Activated CD4-positive, alpha-beta T cell treated with anti-CD3 and anti-CD28 coated beads, Interleukin-2, amount 50 U/mL, for 16 hours (primary cell): Measurements from ENCODE around the gene FECH.
"Not testable (repeated sequence)": the region's sequence is repeated elsewhere in the genome, so short reads cannot be mapped to it uniquely, and the experiment has no call there.

Experiments
- DNase-seq: peaks from one replicate; pipeline ENCODE4 v3.0.0-alpha.2; 2020

The FECH gene

GRCh38 chr18:57586251-57587049, at the start of gene FECH:
Gene FECH, minus strand, starts transcription at chr18:57586702. Its CDS starts 82 bp downstream, at chr18:57586620.
- peak; percentile 67 for DNase-seq

DNA sequence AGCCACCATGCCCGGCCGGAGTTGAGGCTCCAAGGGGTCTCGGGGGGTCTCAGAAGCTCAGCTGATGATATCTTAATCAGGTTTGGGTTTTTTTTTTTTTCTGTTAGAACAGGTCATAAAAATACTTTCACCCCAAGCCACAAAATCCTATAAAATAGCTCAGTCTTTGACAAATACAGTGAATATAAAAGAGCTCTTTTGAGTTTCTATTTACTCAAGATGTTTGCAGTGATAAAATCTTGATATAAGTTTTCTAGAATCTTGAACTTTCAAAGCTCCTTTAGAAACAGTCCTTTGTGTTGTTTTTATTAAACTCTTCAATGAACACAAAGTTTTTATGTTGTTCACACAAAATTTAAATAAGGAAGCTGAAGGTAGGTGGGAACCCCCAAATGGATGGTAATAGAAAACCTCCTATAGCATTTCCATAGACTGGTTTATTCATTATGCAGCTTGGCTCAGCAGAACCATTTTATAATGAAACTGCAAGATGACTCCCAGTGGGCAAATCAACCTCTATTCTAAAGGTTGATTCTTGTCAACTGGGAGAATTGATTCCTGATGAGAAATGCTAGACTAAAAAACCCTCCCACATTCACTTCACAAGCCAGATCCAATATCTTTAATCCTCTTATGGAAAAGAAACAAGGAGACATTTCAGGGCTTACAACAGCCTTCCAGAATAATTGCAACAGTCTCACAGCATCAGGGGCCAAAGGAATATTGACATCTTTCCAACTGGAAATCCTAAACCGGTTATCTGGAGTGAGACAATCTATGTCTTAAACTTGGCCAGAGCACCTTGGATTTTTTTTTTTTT, 48.7 kb upstream of the FECH start:
- no peak for DNase-seq

DNA sequence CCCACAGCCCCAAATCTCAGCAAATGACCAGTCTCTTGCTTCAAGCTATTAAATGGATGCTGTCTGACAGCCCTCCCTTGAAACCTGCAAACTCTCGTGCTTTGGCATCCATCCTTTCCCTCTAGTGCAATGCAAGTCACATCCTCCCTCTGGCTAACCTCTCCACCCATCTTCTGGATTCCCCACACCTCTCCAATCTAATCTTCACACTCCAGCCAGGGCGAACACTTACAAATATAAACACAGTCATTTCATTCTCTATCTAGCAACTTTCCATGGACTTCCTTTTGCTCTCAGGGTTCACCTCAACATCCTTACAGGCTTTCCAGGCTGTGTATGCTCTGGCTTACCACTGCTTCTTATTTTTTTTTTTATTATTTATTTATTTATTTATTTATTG, 45.2 kb upstream of the FECH start:
- DNase-seq = no peak

GRCh38 chr18:57630754-57631595, 44.5 kb upstream of the FECH start:
- no peak for DNase-seq

DNA sequence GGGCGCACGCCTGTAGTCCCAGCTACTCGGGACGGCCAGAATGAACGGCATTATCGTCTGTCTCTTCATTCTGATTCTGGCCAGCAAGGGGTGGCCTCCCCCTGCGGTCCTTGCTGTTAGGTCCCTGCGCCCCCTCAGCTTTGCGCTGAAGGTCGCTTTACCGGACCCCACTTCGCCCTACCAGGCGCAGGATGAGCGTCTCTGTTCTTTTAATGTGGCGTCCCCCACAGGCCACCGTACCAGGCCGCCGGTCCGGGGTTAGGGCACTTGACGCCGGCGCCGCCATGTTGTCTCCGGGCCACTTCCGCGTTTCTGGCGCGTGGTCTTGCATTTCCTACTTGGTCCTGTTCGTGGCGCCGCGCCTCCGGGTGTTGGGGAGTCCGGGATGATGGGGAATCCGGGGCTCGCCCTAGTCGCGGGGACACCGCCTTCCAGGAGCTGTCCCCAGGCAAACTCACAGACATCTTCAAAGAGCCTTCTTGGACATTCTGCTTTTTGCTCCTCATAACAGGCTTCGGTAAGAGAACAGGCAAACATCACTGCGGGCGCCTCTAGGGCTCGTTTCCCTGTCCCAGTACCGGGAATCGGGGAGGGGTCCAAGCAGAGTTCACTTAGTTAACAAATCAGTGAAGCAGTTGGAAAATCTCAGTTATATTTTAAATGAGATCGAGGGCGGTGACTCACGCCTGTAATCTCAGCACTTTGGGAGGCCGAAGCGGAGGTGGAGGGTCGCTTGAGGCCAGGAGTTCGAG, 43.7 kb upstream of the FECH start:
- peak; percentile 95 for DNase-seq

GRCh38 chr18:57629422-57629821, 42.9 kb upstream of the FECH start:
- no peak for DNase-seq

- DNase-seq = no peak
These were observed 41.0 kb upstream of the FECH start for GRCh38 chr18:57627488-57627887.

DNA sequence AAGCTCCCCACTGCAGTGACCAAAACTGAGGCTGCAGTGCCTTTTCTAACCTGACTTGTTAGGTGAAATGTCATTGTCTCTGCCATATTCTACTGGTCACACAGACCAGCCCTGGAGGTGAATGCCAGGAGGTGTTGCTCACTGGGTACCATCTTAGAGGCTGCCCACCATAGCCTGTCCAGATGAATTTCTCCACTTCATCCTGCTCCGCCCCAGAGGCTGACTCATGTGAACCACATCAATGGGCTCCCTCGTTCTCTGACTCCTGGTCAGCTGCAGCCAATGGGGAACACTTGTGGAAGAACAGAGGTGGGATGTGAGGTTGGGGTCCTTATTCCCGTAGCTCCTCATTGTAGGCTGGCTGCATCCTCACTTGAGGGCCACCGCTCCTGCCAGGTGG, 38.5 kb upstream of the FECH start:
- DNase-seq = no peak

GRCh38 chr18:57621246-57621604, 34.7 kb upstream of the FECH start:
- DNase-seq = no peak

- no peak for DNase-seq
These were observed 33.4 kb upstream of the FECH start for GRCh38 chr18:57619876-57620275.

GRCh38 chr18:57618910-57619309, 32.4 kb upstream of the FECH start:
- DNase-seq = no peak

- DNase-seq = no peak
These were observed 17.4 kb upstream of the FECH start for GRCh38 chr18:57603871-57604270.

GRCh38 chr18:57595347-57595746, 8.8 kb upstream of the FECH start:
- no peak for DNase-seq

GRCh38 chr18:57592716-57593115, 6.2 kb upstream of the FECH start:
- DNase-seq = not testable (repeated sequence)

DNA sequence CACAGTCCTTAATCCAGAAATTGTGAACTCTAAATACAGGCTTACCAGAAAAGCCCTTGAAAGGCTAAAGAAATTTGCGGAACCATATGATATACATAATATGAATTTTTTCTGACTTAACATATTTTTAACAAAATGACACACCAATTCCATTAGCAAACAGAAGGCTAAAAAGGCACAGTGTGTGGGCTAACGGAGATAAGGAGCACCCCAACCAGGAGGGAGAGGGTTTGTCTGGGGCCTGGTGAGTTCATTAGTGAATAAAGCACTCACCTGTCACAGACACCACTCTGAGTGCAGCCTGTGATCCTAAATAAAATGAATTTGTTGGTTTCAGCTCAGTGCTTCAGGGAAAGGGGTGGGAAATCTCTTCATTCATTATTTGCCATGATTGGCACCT, 2.7 kb upstream of the FECH start:
- no peak for DNase-seq

DNA sequence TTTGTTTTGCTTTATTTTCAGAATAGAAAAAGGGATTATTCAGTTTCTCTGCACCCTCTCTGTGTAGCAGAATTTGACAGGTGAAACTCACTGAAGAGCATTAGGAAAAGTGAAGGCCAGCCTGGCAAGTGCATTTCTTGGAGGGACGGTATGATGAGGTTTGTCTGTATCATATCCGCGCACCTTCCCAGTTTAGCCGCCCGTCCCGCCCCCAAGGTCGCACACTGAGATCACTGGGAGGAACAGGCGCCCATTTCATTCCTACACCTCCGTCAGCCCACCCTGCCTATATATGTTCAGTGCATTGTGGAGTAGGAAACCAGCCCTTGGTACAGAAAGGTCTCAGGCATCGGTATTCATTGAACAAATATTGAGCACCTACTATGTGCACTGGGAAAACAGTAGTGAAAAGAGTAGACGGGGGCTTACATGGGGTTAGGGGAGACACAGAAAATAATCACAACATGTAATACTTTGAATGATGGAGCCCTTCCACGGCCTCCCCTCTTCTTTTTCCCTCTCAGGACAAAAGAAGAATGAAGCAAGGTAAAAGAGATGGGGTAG, 678 bp upstream of the FECH start:
- no peak for DNase-seq

- peak; percentile 11 for DNase-seq
These were observed 649 bp downstream of the FECH start for GRCh38 chr18:57585855-57586250.

DNA sequence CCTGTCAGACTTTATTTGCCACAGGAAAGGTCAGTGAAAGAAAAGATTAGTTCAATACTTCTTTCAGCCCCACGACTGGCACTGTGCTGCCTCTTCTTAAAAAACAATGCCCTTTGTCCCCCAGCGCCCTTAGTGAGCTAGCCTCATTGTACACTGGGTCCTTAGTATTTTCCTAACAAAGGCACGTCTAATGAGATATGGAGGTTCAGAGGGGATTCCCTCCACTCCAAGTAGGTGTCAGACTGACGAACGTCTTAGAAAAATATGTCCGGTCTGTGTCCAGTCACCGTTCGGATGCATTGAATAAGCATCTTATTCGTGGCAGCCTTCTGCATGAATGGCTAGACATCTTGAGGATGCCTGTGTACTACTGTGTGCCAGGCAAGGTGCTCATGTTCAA, 1.1 kb downstream of the FECH start:
- DNase-seq = no peak

DNA sequence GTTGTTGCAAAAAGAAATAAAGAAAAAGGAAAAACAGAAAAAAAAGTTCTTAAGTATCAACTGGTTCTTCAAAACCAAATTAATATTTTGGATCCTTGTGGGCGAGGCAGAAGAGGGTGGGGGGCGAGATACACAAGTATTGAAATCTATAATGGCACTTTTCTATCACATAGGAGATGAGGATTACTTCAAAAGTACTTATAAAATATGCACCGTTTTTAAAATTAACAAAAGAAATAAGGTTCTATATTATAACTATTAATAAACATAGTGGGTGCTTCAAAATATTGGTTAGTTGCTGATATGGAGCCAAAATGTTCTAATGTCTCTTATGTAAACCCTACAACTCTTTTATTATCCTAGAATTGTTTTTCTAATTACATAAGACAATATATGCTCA, 2.1 kb downstream of the FECH start:
- DNase-seq = no peak

DNA sequence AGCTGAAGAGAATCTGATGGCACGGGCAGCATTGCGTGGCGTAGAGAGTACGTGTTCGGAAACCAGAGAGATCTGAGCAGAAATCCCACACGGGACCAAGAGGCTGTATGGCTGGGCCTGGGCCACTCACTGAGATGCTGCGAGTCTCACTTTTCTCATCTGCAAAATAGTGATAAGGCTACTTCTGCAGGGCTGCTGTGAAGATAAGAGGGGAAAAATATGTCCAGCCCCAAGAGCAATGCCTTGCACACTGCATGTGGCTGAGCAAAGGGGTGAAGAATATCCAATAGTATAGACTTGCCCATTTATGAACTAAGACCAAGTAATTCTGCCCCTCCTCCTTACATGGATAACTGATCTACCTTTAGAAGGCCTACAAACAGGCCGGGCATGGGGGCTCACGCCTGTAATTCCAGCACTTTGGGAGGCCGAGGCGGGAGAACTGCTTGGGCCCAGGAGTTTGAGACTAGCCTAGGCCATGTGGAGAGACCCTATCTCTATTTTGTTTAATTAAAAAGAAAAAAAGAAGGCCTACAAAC, 3.1 kb downstream of the FECH start:
- DNase-seq = no peak

DNA sequence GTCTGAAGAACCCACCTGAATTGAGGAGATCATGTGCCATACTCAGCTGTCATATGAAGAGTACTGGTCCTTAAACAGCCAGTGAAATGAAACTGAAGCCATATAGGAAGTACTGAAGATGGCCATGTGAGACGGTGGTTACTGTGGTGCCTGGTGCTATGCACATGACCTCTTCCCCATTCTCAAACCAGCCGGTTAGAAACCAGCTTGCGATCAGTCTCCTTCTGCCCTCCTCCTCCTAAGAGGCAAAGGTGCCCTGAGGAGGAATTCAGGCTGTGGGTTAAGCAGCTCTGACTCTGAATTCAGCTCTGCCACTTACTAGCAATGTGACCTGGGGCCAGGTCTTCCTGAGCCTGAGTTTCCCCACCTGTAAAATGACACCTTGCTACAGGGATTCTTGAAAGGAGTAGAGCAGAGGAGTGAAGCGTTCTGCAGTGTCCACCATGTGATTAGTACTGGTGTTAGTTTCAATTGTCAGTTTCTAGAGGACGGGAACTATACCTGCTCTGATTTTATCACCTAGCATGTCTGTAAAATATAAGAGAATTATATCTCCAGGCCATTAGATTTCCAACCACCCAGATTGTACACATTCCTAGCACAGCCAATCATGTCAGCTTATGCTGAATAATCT, 5.1 kb downstream of the FECH start:
- DNase-seq = no peak

- peak; percentile 21 for DNase-seq
These were observed 6.6 kb downstream of the FECH start for GRCh38 chr18:57579934-57580333.
